H1 (cell line): ENCODE measurements around the gene ZRANB1. TPM values are rescaled to one million over a fixed set of nuclear protein-coding genes. Genes with fewer than 3 reads are reported as not detected.

Experiments used
- KDM5A ChIP-seq: fragments of 200-600 bp; IDR thresholded peaks from 2 replicates; pipeline ENCODE4 v1.7.1; 2012; ENCODE audit warnings: mild to moderate bottlenecking, low read length, inconsistent platforms, mixed read lengths
- POU5F1 ChIP-seq: IDR thresholded peaks from 2 replicates; pipeline ENCODE4 v1.6.1; 2011; ENCODE audit warnings: low read depth, mild to moderate bottlenecking, low read length, moderate library complexity
- SRF ChIP-seq: IDR thresholded peaks from 2 replicates; pipeline ENCODE4 v1.6.1; 2011; ENCODE audit warnings: mild to moderate bottlenecking, low read depth, low read length, moderate library complexity
- polyA plus RNA-seq, 7 experiments: library from polyadenylated mRNA; depleted of rRNA in 3 of 7; stranded (reverse) in 5 of 7; unstranded in 2 of 7; fragments of >200 nt in 5 of 7; fragments of 200-250 nt in 2 of 7; gene quantifications; 1 replicate in 5 of 7; 2 replicates in 1 of 7; 4 replicates in 1 of 7; pipeline versions ENCODE4 v1.2.1 to v1.2.3, GENCODE V29; 2011 to 2013; ENCODE audit warnings: missing spikeins in 2 of 7, mixed read lengths in 2 of 7
- total RNA-seq: library from RNA; stranded (reverse); fragmentation: NEBNext Ultra II Directional; extraction: Animal tissue kit (Norgen Biotek cat#: 25700); gene quantifications from 2 replicates; pipeline ENCODE4 v1.2.1, GENCODE V29; 2021
- TF ChIP-seq, protein P1 (sequence below): fragments of 300-600 bp; sonication (generic); IDR thresholded peaks from 2 replicates; pipeline ENCODE4 v1.7.1; 2012; ENCODE audit warnings: low read length, moderate library complexity, mild to moderate bottlenecking, inconsistent platforms; ENCODE audit not compliant: insufficient replicate concordance
- TF ChIP-seq, protein P2 (sequence below): IDR thresholded peaks from 2 replicates; pipeline ENCODE4 v1.6.1; 2012; ENCODE audit warnings: inconsistent platforms

ZRANB1 gene
- total and polyA plus RNA-seq, 2 of the 8 experiments (the other 6 are each of a cell fraction or from before 2014, with no cell fraction given), result 6.1 to 19.9 TPM

DNA sequence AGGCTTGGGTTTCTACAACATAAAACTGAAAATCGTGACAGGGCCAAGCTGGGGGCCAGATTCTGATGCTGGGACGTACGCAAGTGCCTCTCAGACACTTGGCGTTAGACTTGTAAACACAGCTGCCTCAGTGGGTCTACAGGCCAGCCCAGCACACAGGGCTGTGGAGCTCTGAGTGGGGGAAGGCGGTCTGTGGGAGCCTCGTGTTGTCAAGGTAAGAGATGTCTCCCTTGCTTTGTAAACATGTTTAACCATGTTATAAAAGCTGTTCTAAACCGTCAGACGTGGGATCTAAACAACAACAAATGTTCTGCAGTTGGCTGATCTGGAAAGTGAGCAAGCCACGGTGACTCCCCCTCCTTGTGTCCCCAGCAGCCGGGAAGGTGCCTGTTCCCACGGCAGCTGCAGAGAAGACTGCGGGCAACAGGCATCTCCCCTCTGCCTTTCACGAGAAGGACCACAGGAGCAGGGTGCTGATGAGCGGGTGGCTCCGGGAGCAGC lies 67.8 kb downstream of the ZRANB1 start (continued):
- TF ChIP-seq, protein P1, sequence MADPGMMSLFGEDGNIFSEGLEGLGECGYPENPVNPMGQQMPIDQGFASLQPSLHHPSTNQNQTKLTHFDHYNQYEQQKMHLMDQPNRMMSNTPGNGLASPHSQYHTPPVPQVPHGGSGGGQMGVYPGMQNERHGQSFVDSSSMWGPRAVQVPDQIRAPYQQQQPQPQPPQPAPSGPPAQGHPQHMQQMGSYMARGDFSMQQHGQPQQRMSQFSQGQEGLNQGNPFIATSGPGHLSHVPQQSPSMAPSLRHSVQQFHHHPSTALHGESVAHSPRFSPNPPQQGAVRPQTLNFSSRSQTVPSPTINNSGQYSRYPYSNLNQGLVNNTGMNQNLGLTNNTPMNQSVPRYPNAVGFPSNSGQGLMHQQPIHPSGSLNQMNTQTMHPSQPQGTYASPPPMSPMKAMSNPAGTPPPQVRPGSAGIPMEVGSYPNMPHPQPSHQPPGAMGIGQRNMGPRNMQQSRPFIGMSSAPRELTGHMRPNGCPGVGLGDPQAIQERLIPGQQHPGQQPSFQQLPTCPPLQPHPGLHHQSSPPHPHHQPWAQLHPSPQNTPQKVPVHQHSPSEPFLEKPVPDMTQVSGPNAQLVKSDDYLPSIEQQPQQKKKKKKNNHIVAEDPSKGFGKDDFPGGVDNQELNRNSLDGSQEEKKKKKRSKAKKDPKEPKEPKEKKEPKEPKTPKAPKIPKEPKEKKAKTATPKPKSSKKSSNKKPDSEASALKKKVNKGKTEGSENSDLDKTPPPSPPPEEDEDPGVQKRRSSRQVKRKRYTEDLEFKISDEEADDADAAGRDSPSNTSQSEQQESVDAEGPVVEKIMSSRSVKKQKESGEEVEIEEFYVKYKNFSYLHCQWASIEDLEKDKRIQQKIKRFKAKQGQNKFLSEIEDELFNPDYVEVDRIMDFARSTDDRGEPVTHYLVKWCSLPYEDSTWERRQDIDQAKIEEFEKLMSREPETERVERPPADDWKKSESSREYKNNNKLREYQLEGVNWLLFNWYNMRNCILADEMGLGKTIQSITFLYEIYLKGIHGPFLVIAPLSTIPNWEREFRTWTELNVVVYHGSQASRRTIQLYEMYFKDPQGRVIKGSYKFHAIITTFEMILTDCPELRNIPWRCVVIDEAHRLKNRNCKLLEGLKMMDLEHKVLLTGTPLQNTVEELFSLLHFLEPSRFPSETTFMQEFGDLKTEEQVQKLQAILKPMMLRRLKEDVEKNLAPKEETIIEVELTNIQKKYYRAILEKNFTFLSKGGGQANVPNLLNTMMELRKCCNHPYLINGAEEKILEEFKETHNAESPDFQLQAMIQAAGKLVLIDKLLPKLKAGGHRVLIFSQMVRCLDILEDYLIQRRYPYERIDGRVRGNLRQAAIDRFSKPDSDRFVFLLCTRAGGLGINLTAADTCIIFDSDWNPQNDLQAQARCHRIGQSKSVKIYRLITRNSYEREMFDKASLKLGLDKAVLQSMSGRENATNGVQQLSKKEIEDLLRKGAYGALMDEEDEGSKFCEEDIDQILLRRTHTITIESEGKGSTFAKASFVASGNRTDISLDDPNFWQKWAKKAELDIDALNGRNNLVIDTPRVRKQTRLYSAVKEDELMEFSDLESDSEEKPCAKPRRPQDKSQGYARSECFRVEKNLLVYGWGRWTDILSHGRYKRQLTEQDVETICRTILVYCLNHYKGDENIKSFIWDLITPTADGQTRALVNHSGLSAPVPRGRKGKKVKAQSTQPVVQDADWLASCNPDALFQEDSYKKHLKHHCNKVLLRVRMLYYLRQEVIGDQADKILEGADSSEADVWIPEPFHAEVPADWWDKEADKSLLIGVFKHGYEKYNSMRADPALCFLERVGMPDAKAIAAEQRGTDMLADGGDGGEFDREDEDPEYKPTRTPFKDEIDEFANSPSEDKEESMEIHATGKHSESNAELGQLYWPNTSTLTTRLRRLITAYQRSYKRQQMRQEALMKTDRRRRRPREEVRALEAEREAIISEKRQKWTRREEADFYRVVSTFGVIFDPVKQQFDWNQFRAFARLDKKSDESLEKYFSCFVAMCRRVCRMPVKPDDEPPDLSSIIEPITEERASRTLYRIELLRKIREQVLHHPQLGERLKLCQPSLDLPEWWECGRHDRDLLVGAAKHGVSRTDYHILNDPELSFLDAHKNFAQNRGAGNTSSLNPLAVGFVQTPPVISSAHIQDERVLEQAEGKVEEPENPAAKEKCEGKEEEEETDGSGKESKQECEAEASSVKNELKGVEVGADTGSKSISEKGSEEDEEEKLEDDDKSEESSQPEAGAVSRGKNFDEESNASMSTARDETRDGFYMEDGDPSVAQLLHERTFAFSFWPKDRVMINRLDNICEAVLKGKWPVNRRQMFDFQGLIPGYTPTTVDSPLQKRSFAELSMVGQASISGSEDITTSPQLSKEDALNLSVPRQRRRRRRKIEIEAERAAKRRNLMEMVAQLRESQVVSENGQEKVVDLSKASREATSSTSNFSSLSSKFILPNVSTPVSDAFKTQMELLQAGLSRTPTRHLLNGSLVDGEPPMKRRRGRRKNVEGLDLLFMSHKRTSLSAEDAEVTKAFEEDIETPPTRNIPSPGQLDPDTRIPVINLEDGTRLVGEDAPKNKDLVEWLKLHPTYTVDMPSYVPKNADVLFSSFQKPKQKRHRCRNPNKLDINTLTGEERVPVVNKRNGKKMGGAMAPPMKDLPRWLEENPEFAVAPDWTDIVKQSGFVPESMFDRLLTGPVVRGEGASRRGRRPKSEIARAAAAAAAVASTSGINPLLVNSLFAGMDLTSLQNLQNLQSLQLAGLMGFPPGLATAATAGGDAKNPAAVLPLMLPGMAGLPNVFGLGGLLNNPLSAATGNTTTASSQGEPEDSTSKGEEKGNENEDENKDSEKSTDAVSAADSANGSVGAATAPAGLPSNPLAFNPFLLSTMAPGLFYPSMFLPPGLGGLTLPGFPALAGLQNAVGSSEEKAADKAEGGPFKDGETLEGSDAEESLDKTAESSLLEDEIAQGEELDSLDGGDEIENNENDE, result no peak
- TF ChIP-seq SRF, result no peak
- TF ChIP-seq, protein P2, sequence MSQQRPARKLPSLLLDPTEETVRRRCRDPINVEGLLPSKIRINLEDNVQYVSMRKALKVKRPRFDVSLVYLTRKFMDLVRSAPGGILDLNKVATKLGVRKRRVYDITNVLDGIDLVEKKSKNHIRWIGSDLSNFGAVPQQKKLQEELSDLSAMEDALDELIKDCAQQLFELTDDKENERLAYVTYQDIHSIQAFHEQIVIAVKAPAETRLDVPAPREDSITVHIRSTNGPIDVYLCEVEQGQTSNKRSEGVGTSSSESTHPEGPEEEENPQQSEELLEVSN, result no peak
- no peak for TF ChIP-seq KDM5A
- no peak for TF ChIP-seq POU5F1
- TF ChIP-seq, all 59 proteins: peak for 0
